Stimulated activated CD4-positive, alpha-beta T cell treated with anti-CD3 and anti-CD28 coated beads, Interleukin-15, amount 100 ng/mL, for 48 hours (primary cell): Measurements from ENCODE around the gene JUNB.

Experiments used
- DNase-seq, 2 donors: peaks; one replicate each; pipeline ENCODE4 v3.0.0-alpha.2; 2020; ENCODE audit warnings: low read depth in 2 of 2

The JUNB gene

GRCh38 chr19:12791345-12792050, at the start of gene JUNB:
TSS of gene JUNB (plus strand) at chr19:12791486. CDS start at chr19:12791772, 286 bp downstream.
- DNase-seq: peak; percentile 96 to 97

GRCh38 chr19:12745166-12745897, 46.0 kb upstream of the JUNB start:
- DNase-seq: no peak

- no peak for DNase-seq
Measured at GRCh38 chr19:12748489-12748888, 42.8 kb upstream of the JUNB start.

- no peak for DNase-seq
Measured at GRCh38 chr19:12749938-12750521, 41.3 kb upstream of the JUNB start.

GRCh38 chr19:12750851-12751250, 40.4 kb upstream of the JUNB start:
- no peak for DNase-seq

- no peak for DNase-seq
Measured at GRCh38 chr19:12751635-12752034, 39.7 kb upstream of the JUNB start, which contains the start of gene BEST2. TSS of gene BEST2 (plus strand) at chr19:12751791. CDS start at chr19:12752593, 802 bp downstream.

GRCh38 chr19:12752056-12752781, 39.1 kb upstream of the JUNB start:
- DNase-seq: no peak

- no peak for DNase-seq
Measured at GRCh38 chr19:12754465-12755196, 36.7 kb upstream of the JUNB start.

- no peak for DNase-seq
Measured at GRCh38 chr19:12756150-12756883, 35.0 kb upstream of the JUNB start.

- DNase-seq: peak in 1 of 2 donors; percentile 55
Measured at GRCh38 chr19:12757544-12758274, 33.6 kb upstream of the JUNB start.

- no peak for DNase-seq
Measured at GRCh38 chr19:12759686-12760085, 31.6 kb upstream of the JUNB start.

GRCh38 chr19:12763100-12763499, 28.2 kb upstream of the JUNB start:
- no peak for DNase-seq

GRCh38 chr19:12764698-12765097, 26.6 kb upstream of the JUNB start:
- DNase-seq: no peak

- DNase-seq: peak in 1 of 2 donors; percentile 82
Measured at GRCh38 chr19:12766051-12766521, 25.2 kb upstream of the JUNB start.

- DNase-seq: no peak
Measured at GRCh38 chr19:12767150-12767549, 24.1 kb upstream of the JUNB start.

GRCh38 chr19:12767666-12768065, 23.6 kb upstream of the JUNB start:
- no peak for DNase-seq

- peak in 1 of 2 donors; percentile 56 for DNase-seq
Measured at GRCh38 chr19:12769689-12770088, 21.6 kb upstream of the JUNB start.

GRCh38 chr19:12770922-12771321, 20.4 kb upstream of the JUNB start:
- no peak for DNase-seq

- DNase-seq: no peak
Measured at GRCh38 chr19:12772323-12772722, 19.0 kb upstream of the JUNB start.

- no peak for DNase-seq
Measured at GRCh38 chr19:12773571-12773970, 17.7 kb upstream of the JUNB start.
